Smooth muscle cell (in vitro differentiated cells): Measurements from ENCODE around the gene CYRIA. TPM values are rescaled to one million over a fixed set of nuclear protein-coding genes. Genes with fewer than 3 reads are reported as not detected.

Experiments
- DNase-seq: peaks from one replicate; lab custom pipeline; 2025; ENCODE audit not compliant: unreplicated experiment; lab: John Stamatoyannopoulos, UW
- H2AFZ ChIP-seq: fragments of 200-600 bp; sonication (generic); 2 replicates; pipeline ENCODE4 v1.6.0; 2016; ENCODE audit warnings: antibody characterized with exemption, low read depth, mild to moderate bottlenecking
- H3F3A ChIP-seq: fragments of 200-600 bp; sonication (generic); 2 replicates; pipeline ENCODE4 v1.6.0; 2017; ENCODE audit warnings: antibody characterized with exemption, low read depth
- H3K27ac ChIP-seq: fragments of 200-600 bp; sonication (generic); 2 replicates; pipeline ENCODE4 v1.5.1; 2016; ENCODE audit warnings: low read depth, mild to moderate bottlenecking
- H3K27me3 ChIP-seq: fragments of 200-600 bp; sonication (generic); 2 replicates; pipeline ENCODE4 v1.6.1; 2016; ENCODE audit warnings: low read depth, mild to moderate bottlenecking
- H3K36me3 ChIP-seq: fragments of 200-600 bp; sonication (generic); 2 replicates; pipeline ENCODE4 v1.5.1; 2016; ENCODE audit warnings: low read depth
- H3K4me1 ChIP-seq: fragments of 200-600 bp; sonication (generic); 2 replicates; pipeline ENCODE4 v1.5.1; 2016; ENCODE audit warnings: low read depth
- H3K4me2 ChIP-seq: fragments of 200-600 bp; sonication (generic); 2 replicates; pipeline ENCODE4 v1.6.0; 2016; ENCODE audit warnings: mild to moderate bottlenecking
- H3K4me3 ChIP-seq: fragments of 200-600 bp; sonication (generic); 2 replicates; pipeline ENCODE4 v1.5.1; 2016; ENCODE audit warnings: mild to moderate bottlenecking
- H3K79me2 ChIP-seq: fragments of 200-600 bp; sonication (generic); 2 replicates; pipeline ENCODE4 v1.6.0; 2016; ENCODE audit warnings: low read depth, mild to moderate bottlenecking
- H3K9ac ChIP-seq: fragments of 200-600 bp; sonication (generic); 2 replicates; pipeline ENCODE4 v1.6.0; 2016; ENCODE audit warnings: low read depth
- H3K9me3 ChIP-seq: fragments of 200-600 bp; sonication (generic); replicated peaks from 2 replicates; pipeline ENCODE4 v1.5.1; 2016; ENCODE audit warnings: low read depth
- H4K20me1 ChIP-seq: fragments of 200-600 bp; sonication (generic); 2 replicates; pipeline ENCODE4 v1.6.0; 2016; ENCODE audit warnings: low read depth
- CTCF ChIP-seq: fragments of 200-600 bp; sonication (generic); IDR thresholded peaks from 2 replicates; pipeline ENCODE4 v1.5.1; 2017; ENCODE audit warnings: borderline replicate concordance, mild to moderate bottlenecking, antibody characterized with exemption; ENCODE audit not compliant: insufficient read depth, poor library complexity, severe bottlenecking
- WGBS: methylation state at CpG from one replicate; pipeline ENCODE4 v1.1.7; 2016; ENCODE audit warnings: low lambda C conversion rate; 5-methylcytosine and 5-hydroxymethylcytosine counted together
- polyA plus RNA-seq: library from polyadenylated mRNA; unstranded; fragments of >200 nt; fragmentation: Nextera tagmentation; extraction: Ambion mirVana; gene quantifications from 2 replicates; pipeline ENCODE4 v1.2.1, GENCODE V29; 2016
- total RNA-seq: library from RNA; depleted of rRNA; stranded (reverse); fragments of >200 nt; gene quantifications from 2 replicates; pipeline ENCODE4 v1.2.3, GENCODE V29; 2014

CYRIA gene
- total and polyA plus RNA-seq, 2 experiments from 2014 or later = 1.7 to 5.8 TPM

- H3F3A ChIP-seq = no peaks in the 10 kb centered on the region
- no peak overlapping the region for H3K9ac ChIP-seq
- DNase-seq = no peak
- H3K4me1 ChIP-seq = no peaks in the 10 kb centered on the region
- no peaks in the 10 kb centered on the region for H3K36me3 ChIP-seq
- no peaks in the 10 kb centered on the region for H4K20me1 ChIP-seq
- no peak overlapping the region for H3K4me2 ChIP-seq
- WGBS = 68% methylated on average over 4 of the region's 4 CpGs
- no peak for TF ChIP-seq CTCF
- no peaks in the 10 kb centered on the region for H3K79me2 ChIP-seq
- peaks cover 18% of the 10 kb centered on the region for H3K27me3 ChIP-seq
- no peak overlapping the region for H3K27ac ChIP-seq
- no peak overlapping the region for H3K4me3 ChIP-seq
- no peak overlapping the region for H2AFZ ChIP-seq
- no peaks in the 10 kb centered on the region for H3K9me3 ChIP-seq
Measured at GRCh38 chr2:16660556-16660955, 5.1 kb downstream of the CYRIA start.

GRCh38 chr2:16660114-16660513 is 5.5 kb downstream of the CYRIA start:
- 94% methylated on average over 5 of the region's 5 CpGs for WGBS

GRCh38 chr2:16658076-16658739 is 7.4 kb downstream of the CYRIA start:
- H3F3A ChIP-seq = peaks cover 1% of the 10 kb centered on the region
- no peak overlapping the region for H3K4me2 ChIP-seq
- no peak overlapping the region for H3K27ac ChIP-seq
- H3K36me3 ChIP-seq = no peaks in the 10 kb centered on the region
- H2AFZ ChIP-seq = no peak overlapping the region
- 91% methylated on average over 3 of the region's 3 CpGs for WGBS
- no peak for TF ChIP-seq CTCF
- peaks cover 18% of the 10 kb centered on the region for H3K27me3 ChIP-seq
- H3K4me3 ChIP-seq = no peak overlapping the region
- H3K79me2 ChIP-seq = no peaks in the 10 kb centered on the region
- H3K9me3 ChIP-seq = no peaks in the 10 kb centered on the region
- no peaks in the 10 kb centered on the region for H4K20me1 ChIP-seq
- H3K9ac ChIP-seq = no peak overlapping the region
- peaks cover 2% of the 10 kb centered on the region for H3K4me1 ChIP-seq
- DNase-seq = no peak

More at GRCh38 chr2:16660114-16660513, 5.5 kb downstream of the CYRIA start:
- no peak for TF ChIP-seq CTCF
- Histone ChIP-seq H3K27me3 (peaks cover 18% of the 10 kb centered on the region), H2AFZ (no peak overlapping the region), H3K4me1 (no peaks in the 10 kb centered on the region), H3K4me3 (no peak overlapping the region), H3K9ac (no peak overlapping the region), H3K36me3 (no peaks in the 10 kb centered on the region), H4K20me1 (no peaks in the 10 kb centered on the region), H3F3A (no peaks in the 10 kb centered on the region), H3K79me2 (no peaks in the 10 kb centered on the region), H3K4me2 (no peak overlapping the region), H3K9me3 (no peaks in the 10 kb centered on the region), H3K27ac (no peak overlapping the region)
- no peak for DNase-seq

DNA sequence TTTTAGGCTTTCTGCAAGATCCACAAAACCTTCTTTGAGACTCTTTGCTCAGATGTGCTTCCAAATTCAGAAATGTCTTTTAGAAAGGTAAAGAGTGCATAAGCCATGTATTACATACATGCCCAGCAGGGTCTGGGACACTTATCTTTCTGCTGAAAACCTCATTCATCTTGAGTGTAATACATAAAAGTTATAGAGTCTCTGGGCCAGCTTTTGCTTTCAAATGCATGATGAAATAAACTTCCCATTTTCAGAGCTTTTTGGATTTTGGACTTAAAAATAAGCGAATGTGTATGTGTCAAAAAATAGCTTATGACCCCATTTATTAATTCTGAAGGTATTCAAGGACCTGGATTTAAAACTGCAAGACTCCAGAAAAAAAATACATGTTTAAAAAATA is 8.0 kb downstream of the CYRIA start:
- H2AFZ ChIP-seq = no peak overlapping the region
- H3K27ac ChIP-seq = no peak overlapping the region
- H3K9ac ChIP-seq = no peak overlapping the region
- no peak for DNase-seq
- H3K4me1 ChIP-seq = peaks cover 7% of the 10 kb centered on the region
- H3K36me3 ChIP-seq = no peaks in the 10 kb centered on the region
- 91% methylated on average over 1 of the region's 1 CpG for WGBS
- peaks cover 18% of the 10 kb centered on the region for H3K27me3 ChIP-seq
- H3K4me3 ChIP-seq = no peak overlapping the region
- H3K79me2 ChIP-seq = no peaks in the 10 kb centered on the region
- H4K20me1 ChIP-seq = no peaks in the 10 kb centered on the region
- H3K4me2 ChIP-seq = no peak overlapping the region
- H3K9me3 ChIP-seq = no peaks in the 10 kb centered on the region
- TF ChIP-seq CTCF = no peak
- H3F3A ChIP-seq = peaks cover 7% of the 10 kb centered on the region
